ENCODE measurements around the gene KLHL21. TPM values are rescaled to one million over a fixed set of nuclear protein-coding genes. Genes with fewer than 3 reads are reported as not detected.
A peak's percentile ranks its signal among the peaks of the same experiment; 100 is the strongest.

KLHL21 gene
- total RNA-seq, 2 donors from 2014 or later: 32.3 to 35.3 TPM

DNA sequence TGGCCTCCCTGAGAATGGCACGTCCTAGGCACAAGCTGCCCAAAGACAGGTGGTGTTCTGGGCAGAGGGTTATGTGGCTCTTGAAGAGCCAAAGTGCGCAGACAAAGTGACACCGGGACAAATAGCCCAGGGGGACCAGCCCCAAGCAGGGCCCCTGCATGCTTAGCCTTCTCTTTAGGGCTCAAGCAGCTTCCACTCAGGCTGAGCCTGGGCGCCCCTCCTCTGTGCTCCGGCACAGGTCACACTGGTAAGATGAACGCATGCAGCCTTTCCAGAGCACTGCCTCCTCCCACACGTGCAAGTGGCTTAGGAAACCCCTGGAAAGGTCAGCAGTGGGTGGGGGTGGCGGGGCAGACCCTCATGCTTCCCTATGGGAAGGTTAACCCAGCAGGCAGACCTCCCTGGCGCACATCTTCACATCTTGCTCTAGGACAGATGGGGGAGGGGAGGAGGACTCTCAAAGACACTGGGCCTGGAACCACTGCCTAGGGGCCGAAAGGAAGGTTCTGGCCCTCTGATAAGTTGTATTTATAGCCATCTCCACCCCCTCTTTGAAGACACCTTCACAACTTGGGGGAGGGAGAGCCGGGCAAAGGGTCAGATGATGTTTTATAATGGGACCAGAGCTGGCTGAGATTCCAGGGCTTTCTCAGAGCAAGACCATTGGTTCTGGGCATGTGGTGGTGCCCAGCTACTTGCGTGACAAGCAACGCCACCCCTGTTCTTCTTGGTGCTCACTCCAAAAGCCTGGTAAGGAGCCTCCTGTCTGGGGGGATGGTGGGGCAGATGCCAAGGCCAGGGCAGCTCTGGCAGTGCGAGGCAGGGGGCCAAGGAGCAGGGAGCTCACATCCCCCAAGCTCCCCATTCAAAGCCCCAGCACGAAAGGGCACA is 5.5 kb downstream of the KLHL21 start:
- Mint-ChIP-seq H3K9me3 (no peaks in the 10 kb centered on the region), H3K27ac (no peak overlapping the region), H3K36me3 (ENCODE audit: low read depth) (peaks cover 91% of the 10 kb centered on the region), H3K27me3 (no peaks in the 10 kb centered on the region), H3K4me1 (peaks cover 5% of the 10 kb centered on the region), H3K4me3 (no peak overlapping the region)
- ATAC-seq (replicated peaks): no peak

DNA sequence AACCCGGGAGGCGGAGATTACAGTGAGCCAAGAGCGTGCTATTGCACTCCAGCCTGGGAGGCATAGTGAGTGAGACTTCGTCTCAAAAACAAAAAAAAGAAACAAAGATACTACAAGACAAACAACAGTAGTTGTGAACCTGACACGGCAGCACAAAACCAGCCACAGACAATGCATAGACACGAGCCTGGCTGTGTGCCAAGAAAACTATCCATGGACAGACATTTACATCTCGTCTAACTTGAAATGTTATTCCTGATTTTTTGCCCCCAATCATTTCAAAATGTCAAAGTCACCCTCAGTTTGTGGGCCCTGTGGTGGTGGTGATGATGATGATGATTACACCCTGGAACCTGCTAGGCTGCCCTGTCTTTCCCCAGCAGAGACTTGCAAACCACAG is 6.3 kb downstream of the KLHL21 start:
- no peak for ATAC-seq (replicated peaks)
- H3K4me3 Mint-ChIP-seq: no peak overlapping the region
- H3K4me1 Mint-ChIP-seq: peaks cover 5% of the 10 kb centered on the region
- no peaks in the 10 kb centered on the region for H3K27me3 Mint-ChIP-seq
- H3K27ac Mint-ChIP-seq: peak overlapping the region; percentile 19
- no peaks in the 10 kb centered on the region for H3K9me3 Mint-ChIP-seq
- peaks cover 89% of the 10 kb centered on the region for H3K36me3 Mint-ChIP-seq (ENCODE audit: low read depth)

DNA sequence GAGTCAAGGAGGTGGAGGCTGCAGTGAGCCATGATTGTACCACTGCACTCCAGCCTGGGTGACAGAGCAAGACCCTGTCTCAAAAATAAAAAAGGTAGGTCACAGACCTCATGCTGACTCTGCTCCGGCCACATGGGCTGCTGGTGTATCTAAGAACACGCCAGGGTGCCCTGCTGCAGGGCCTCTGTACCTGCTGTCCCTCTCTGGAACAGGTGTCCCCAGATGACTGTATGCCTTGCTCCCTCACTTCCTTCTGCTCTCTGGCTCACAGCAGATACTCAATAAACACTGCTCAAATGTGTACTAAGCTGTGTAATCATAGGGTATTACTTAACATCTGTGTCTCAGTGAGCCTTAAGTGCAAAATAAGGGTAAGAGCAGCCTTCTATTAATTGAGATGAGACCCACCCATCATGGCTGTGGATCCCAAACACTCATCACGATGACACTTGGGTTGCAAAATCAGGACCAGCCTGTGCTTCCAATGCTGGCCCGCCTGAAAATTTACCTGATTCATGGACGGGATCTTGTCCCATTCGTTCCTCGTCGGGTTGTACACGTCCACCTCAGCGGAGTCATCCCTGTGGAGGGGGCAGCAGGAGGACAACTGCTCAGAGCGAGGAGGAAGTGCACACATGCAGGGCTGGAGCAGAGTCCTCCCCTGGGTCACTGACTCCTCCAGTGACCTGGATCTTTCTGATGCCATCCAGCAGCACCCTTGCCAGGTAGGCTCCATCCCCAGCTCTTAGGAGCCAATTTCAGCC is 7.5 kb downstream of the KLHL21 start:
- H3K4me3 Mint-ChIP-seq: no peak overlapping the region
- peaks cover 87% of the 10 kb centered on the region for H3K36me3 Mint-ChIP-seq (ENCODE audit: low read depth)
- H3K27me3 Mint-ChIP-seq: no peaks in the 10 kb centered on the region
- peak overlapping the region; percentile 19 for H3K27ac Mint-ChIP-seq
- H3K4me1 Mint-ChIP-seq: peaks cover 5% of the 10 kb centered on the region
- ATAC-seq (replicated peaks): no peak
- H3K9me3 Mint-ChIP-seq: no peaks in the 10 kb centered on the region

DNA sequence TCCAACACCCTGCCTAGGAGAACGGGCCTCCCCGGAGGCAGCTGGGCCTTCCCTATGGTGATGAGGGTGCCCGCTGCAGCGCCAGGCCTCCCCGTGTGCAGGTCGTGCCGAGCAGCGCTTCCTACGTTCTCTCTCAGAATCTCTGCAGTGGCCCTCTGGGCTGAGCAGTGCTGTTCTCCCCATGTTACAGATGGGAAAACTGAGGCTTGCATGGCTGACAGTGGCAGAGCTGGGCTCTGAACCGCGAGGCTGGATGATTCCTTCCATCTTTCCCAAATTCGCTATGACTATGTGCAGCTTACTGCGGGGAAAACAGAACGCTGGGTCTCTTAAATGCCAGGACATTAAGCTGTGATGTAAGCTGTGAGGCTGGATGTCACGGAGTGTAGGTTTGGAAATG is 8.9 kb downstream of the KLHL21 start:
- Mint-ChIP-seq H3K27me3 (no peaks in the 10 kb centered on the region), H3K4me1 (no peaks in the 10 kb centered on the region), H3K27ac (no peak overlapping the region), H3K4me3 (no peak overlapping the region), H3K9me3 (no peaks in the 10 kb centered on the region), H3K36me3 (ENCODE audit: low read depth) (peaks cover 87% of the 10 kb centered on the region)
- ATAC-seq (replicated peaks): no peak

DNA sequence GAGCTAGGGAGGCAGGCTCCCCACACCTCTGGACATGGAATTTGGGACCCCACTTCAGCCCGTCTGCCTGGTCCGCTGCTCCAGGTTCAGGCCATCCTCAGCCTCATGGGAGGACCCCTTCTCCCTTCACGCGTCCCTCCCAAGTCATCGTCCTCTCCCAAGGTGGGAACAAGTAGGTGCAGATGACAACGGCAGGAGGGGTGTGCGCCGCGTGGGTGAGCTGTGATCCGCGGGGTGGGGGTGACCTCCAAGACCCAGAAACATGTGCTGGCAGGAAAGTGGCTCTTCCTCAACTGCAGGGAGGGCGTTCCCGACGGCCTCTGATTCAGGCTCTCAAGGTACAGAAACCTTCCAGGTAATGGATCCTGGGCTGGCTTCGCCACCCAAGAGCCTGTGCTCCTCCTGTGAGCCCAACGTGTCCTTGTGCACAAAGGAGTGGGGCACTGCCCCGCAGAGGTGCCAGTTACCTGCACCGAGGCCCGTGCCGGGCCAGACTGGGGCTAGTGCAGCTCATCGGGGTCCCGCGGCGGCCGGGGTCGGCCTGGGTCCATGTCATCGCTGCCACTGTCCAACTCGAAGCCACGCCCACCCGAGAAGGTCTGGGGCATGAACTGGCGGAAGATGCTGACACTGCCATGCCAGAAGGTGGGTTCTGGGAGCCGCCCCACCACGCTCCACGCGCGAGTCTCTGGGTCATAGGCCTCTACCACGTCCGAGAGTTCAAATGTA is 9.6 kb downstream of the KLHL21 start:
- no peak overlapping the region for H3K27ac Mint-ChIP-seq
- H3K4me3 Mint-ChIP-seq: no peak overlapping the region
- no peak for ATAC-seq (replicated peaks)
- no peaks in the 10 kb centered on the region for H3K27me3 Mint-ChIP-seq
- no peaks in the 10 kb centered on the region for H3K9me3 Mint-ChIP-seq
- peaks cover 82% of the 10 kb centered on the region for H3K36me3 Mint-ChIP-seq (ENCODE audit: low read depth)
- H3K4me1 Mint-ChIP-seq: no peaks in the 10 kb centered on the region

DNA sequence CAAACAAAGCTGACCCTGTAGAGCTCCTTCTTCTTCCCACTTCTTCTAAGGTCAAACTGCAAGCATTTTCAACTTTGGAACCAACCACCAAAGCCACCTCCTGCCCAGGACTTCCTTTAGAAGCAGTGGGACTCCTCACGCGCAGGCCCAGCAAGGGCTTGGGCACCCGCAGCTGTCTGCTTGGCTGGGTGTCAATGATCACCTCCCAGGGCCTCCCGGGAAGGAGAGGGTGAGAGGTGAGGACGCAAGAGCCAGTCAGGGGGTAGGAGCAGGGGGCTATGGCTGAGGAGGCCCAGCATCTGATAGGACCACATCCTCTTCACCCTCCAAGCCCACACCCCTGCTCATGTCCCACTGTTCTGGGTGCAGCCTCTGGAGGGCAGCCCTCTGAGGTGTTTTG is 10.2 kb downstream of the KLHL21 start:
- Mint-ChIP-seq H3K27me3 (no peaks in the 10 kb centered on the region), H3K4me1 (no peaks in the 10 kb centered on the region), H3K27ac (no peak overlapping the region), H3K4me3 (no peak overlapping the region), H3K36me3 (ENCODE audit: low read depth) (peaks cover 77% of the 10 kb centered on the region), H3K9me3 (no peaks in the 10 kb centered on the region)
- ATAC-seq (replicated peaks): no peak

DNA sequence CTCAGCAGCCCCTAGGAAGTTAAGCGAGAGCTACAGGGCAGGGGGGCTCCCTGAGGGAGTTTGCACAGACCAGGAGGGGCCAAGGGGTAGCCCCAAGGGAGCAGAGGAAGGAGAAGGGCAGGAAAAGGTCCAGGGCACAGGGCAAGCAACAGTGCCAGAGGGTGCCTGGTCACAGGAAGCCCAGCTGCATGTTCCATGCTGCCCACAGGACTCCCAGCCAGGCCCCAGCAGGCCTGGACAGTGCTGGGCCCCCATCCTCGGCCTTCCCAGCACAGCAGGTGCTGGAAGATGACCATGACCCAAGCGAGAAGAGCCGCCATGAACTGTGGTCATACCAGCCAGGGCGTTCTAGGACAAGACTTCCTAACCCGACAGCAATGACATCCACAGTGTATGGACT is 11.0 kb downstream of the KLHL21 start:
- H3K27me3 Mint-ChIP-seq: no peaks in the 10 kb centered on the region
- H3K36me3 Mint-ChIP-seq (ENCODE audit: low read depth): peaks cover 69% of the 10 kb centered on the region

DNA sequence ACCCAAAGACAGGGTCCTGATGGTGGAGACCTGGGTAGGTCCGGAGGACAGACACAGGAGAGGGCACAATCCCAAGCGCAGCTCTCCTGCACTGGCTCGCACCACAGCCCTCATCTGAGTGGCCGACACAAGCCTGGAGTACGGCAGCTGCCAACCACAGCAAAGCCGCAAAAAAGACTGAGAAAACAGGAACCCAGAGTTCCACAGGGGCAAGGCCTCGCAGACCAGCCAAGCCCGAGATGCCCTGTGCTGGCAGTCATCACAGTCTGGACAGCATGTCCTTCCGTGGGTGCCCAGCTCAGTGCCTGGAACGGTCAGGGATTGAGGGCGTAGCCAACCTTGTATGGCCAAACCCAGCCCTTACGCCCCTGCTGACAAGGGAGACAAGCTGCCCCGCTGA is 11.4 kb downstream of the KLHL21 start:
- no peaks in the 10 kb centered on the region for H3K27me3 Mint-ChIP-seq
- no peak overlapping the region for H3K4me3 Mint-ChIP-seq
- H3K36me3 Mint-ChIP-seq (ENCODE audit: low read depth): peaks cover 64% of the 10 kb centered on the region
- H3K27ac Mint-ChIP-seq: peak overlapping the region; percentile 59
- no peak for ATAC-seq (replicated peaks)
- no peaks in the 10 kb centered on the region for H3K4me1 Mint-ChIP-seq
- no peaks in the 10 kb centered on the region for H3K9me3 Mint-ChIP-seq

More for the DNA sequence above, 11.0 kb downstream of the KLHL21 start:
- no peak overlapping the region for H3K27ac Mint-ChIP-seq
- ATAC-seq (replicated peaks): no peak
- no peak overlapping the region for H3K4me3 Mint-ChIP-seq
- no peaks in the 10 kb centered on the region for H3K9me3 Mint-ChIP-seq
- H3K4me1 Mint-ChIP-seq: no peaks in the 10 kb centered on the region

DNA sequence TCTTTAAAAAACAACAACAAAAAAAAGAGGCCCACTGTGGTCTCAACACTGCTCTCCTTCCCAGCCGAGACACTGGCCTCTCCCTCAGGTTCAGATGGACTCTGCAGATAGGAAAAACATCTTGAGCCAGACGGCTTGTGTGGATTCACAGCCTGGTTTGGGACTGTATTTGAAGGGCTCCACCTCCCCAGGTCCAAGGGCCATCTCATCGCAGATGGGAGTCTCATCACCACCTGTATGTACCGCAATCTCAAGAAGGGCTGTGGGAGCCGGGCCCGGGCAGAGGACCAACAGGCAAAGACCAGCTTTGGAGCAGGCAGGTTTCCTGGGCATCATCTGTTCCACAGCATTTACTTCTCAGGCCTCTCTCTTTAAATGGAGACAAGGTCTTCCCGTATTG is 12.6 kb downstream of the KLHL21 start:
- H3K27ac Mint-ChIP-seq: no peak overlapping the region
- H3K4me1 Mint-ChIP-seq: no peaks in the 10 kb centered on the region
- H3K4me3 Mint-ChIP-seq: no peak overlapping the region
- peaks cover 53% of the 10 kb centered on the region for H3K36me3 Mint-ChIP-seq (ENCODE audit: low read depth)
- ATAC-seq (replicated peaks): no peak
- H3K9me3 Mint-ChIP-seq: no peaks in the 10 kb centered on the region
- H3K27me3 Mint-ChIP-seq: no peaks in the 10 kb centered on the region

DNA sequence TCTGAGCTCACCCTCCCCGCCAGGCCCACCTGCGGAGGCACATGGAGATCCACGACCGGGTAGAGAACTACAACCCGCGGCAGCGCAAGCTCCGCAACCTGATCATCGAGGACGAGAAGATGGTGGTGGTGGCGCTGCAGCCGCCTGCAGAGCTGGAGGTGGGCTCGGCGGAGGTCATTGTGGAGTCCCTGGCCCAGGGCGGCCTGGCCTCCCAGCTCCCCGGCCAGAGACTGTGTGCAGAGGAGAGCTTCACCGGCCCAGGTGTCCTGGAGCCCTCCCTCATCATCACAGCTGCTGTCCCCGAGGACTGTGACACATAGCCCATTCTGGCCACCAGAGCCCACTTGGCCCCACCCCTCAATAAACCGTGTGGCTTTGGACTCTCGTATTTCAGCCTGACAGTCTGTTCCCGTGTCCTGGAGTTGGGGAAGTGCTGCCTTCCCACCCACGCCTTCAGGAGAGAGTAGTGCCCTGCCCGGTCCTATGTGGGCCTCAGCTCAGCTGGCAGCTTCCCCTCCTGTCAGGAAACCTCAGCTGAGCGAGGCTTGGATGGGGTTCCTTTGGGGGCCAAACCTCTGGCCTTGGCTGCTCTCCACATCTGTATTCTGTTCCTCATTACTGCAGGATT is 13.7 kb downstream of the KLHL21 start:
- peaks cover 42% of the 10 kb centered on the region for H3K36me3 Mint-ChIP-seq (ENCODE audit: low read depth)
- H3K4me1 Mint-ChIP-seq: peaks cover 6% of the 10 kb centered on the region
- ATAC-seq (replicated peaks): no peak

DNA sequence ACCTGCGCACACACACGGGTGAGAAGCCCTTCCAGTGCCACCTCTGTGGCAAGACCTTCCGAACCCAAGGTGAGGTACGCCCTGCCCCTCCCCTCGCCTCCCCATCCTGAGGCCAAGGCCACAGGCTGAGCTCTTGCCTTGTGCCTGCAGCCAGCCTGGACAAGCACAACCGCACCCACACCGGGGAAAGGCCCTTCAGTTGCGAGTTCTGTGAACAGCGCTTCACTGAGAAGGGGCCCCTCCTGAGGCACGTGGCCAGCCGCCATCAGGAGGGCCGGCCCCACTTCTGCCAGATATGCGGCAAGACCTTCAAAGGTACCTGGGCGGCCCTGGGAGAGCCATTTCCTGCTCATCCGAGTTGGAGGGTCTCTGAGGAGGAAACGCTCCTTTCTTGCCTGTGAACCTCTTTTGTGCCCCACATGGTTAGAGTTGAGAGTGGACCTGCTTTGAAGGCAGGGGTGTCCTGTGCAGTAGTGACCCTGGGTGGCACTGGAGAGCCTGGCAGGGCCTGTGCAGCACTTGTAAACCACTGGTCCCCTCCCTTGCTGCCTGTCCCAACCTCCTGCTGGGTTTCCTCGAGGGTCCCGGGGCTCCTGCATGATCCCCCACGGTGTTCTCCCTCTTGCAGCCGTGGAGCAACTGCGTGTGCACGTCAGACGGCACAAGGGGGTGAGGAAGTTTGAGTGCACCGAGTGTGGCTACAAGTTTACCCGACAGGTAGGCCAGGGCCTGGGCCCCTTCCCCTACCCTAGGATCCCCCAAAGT is 14.4 kb downstream of the KLHL21 start:
- Mint-ChIP-seq H3K27ac (no peak overlapping the region), H3K36me3 (ENCODE audit: low read depth) (peaks cover 35% of the 10 kb centered on the region), H3K27me3 (no peaks in the 10 kb centered on the region), H3K9me3 (no peaks in the 10 kb centered on the region), H3K4me3 (no peak overlapping the region), H3K4me1 (peaks cover 6% of the 10 kb centered on the region)
- ATAC-seq (replicated peaks): no peak

More for the DNA sequence above, 13.7 kb downstream of the KLHL21 start:
- Mint-ChIP-seq H3K27me3 (no peaks in the 10 kb centered on the region), H3K9me3 (no peaks in the 10 kb centered on the region), H3K27ac (peak overlapping the region; percentile 12), H3K4me3 (no peak overlapping the region)

DNA sequence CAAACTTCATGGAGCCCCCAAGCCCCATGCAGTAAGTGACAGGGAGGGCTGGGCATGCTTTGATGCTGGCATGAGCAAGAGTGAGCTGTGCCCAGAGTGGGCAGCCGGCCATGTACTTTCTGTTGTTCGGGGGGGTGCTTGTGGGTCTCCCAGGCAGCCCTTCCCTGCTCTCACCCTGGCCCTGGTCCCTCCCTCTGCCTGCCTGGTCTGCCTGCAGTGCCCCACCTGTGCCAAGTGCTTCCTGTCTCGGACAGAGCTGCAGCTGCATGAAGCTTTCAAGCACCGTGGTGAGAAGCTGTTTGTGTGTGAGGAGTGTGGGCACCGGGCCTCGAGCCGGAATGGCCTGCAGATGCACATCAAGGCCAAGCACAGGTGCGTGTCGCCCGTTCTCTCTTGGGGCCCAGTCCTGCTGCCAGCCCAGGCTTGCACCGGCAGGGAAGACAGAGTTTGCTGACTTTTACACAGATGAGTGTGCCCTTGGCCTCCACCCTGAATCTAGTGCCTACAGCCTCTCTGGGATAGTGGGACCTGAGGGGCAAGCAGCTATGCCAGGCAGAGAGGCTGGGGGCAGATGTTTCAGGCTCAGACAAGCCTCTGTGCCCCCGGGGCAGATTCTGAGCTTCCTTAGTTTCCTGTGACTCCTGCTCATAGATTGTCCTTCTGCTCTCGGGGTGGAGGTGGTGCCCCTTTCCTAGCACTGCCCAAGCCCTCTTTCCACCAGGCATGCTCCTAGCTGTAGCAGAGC is 15.2 kb downstream of the KLHL21 start:
- Mint-ChIP-seq H3K27ac (no peak overlapping the region), H3K27me3 (no peaks in the 10 kb centered on the region), H3K4me3 (no peak overlapping the region), H3K36me3 (ENCODE audit: low read depth) (peaks cover 27% of the 10 kb centered on the region), H3K9me3 (no peaks in the 10 kb centered on the region), H3K4me1 (peaks cover 8% of the 10 kb centered on the region)
- ATAC-seq (replicated peaks): no peak

DNA sequence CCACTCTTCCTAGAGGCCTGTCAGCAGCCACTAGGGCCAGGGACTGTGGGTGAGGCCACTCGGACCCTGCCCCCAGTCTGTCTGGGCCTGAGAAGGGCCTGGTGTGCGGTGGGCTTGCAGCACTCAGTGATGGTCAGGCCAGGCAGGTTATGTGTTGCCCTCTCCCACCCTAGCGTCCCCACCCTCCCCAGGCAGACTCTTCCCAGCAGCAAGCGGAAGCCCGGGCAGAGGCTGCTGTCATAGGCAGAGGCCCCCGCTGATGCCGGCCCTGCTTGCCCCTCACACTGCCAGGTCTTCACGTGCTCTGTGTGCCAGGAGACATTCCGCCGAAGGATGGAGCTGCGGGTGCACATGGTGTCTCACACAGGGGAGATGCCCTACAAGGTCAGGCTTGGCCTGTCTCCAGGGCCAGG is 16.3 kb downstream of the KLHL21 start:
- Mint-ChIP-seq H3K27me3 (no peaks in the 10 kb centered on the region), H3K36me3 (ENCODE audit: low read depth) (peaks cover 27% of the 10 kb centered on the region), H3K27ac (no peak overlapping the region), H3K4me1 (peaks cover 14% of the 10 kb centered on the region), H3K4me3 (no peak overlapping the region), H3K9me3 (no peaks in the 10 kb centered on the region)
- ATAC-seq (replicated peaks): no peak

Measured in activated T-helper 17 cell treated with anti-CD3 and anti-CD28 coated beads, Interleukin-2, amount 50 U/mL, for 72 hours (primary cell).